WTC11 (cell line): ENCODE data around the gene PRR15L. TPM values are rescaled to one million over a fixed set of nuclear protein-coding genes. Genes with fewer than 3 reads are reported as not detected.

ENCODE experiments used
- ATAC-seq: fragments of 200-7000 bp; cut with Tn5 transposase; 2 replicates; pipeline ENCODE4 v1.10.0; 2021; ENCODE audit warnings: mild to moderate bottlenecking, moderate library complexity
- CTCF ChIA-PET: fragments of 300-600 bp; sonication (Branson Sonifier 250); formaldehyde crosslinking; loops from one replicate; lab custom pipeline; 2021; ENCODE audit warnings: antibody characterized with exemption; lab: Charles Lee
- POLR2A ChIA-PET: fragments of 350-600 bp; sonication (Branson Sonifier 250); formaldehyde crosslinking; loops from one replicate; lab custom pipeline; 2021; ENCODE audit warnings: antibody characterized with exemption; lab: Charles Lee
- DNase-seq: peaks from one replicate; pipeline ENCODE4 v3.0.0; 2021; ENCODE audit warnings: low spot score
- H3K27ac Mint-ChIP-seq: 2 replicates; pipeline ENCODE4 v1.8.0; 2021; ENCODE audit warnings: mixed read lengths
- H3K27me3 Mint-ChIP-seq: 2 replicates; pipeline ENCODE4 v1.8.0; 2021; ENCODE audit warnings: low read depth, mild to moderate bottlenecking, moderate library complexity, mixed read lengths
- H3K36me3 Mint-ChIP-seq: 2 replicates; pipeline ENCODE4 v1.8.0; 2021; ENCODE audit warnings: mixed read lengths
- H3K4me1 Mint-ChIP-seq: 2 replicates; pipeline ENCODE4 v1.8.0; 2022; ENCODE audit warnings: mixed read lengths
- H3K4me3 Mint-ChIP-seq: 2 replicates; pipeline ENCODE4 v1.8.0; 2021; ENCODE audit warnings: mild to moderate bottlenecking, moderate library complexity, mixed read lengths
- H3K9me3 Mint-ChIP-seq: 2 replicates; pipeline ENCODE4 v1.8.0; 2021; ENCODE audit warnings: mixed read lengths
- CREM ChIP-seq: sonication (generic); formaldehyde crosslinking; IDR thresholded peaks from 2 replicates; pipeline ENCODE4 v1.8.1; 2022; ENCODE audit warnings: mild to moderate bottlenecking, missing genetic modification reagents, moderate library complexity
- E2F1 ChIP-seq: sonication (generic); formaldehyde crosslinking; IDR thresholded peaks from 2 replicates; pipeline ENCODE4 v1.8.0; 2022; ENCODE audit warnings: mild to moderate bottlenecking, missing genetic modification reagents
- EMX1 ChIP-seq: fragments of 250-450 bp; sonication (Bioruptor Pico); IDR thresholded peaks from 2 replicates; pipeline ENCODE4 v1.8.0; 2021; ENCODE audit warnings: mild to moderate bottlenecking
- ETV6 ChIP-seq: sonication (generic); formaldehyde crosslinking; IDR thresholded peaks from 2 replicates; pipeline ENCODE4 v1.8.1; 2022; ENCODE audit warnings: mild to moderate bottlenecking, missing genetic modification reagents
- HMGA2 ChIP-seq: fragments of 250-450 bp; sonication (Bioruptor Pico); IDR thresholded peaks from 2 replicates; pipeline ENCODE4 v1.4.0; 2021; ENCODE audit warnings: mild to moderate bottlenecking, moderate library complexity
- IRF1 ChIP-seq: sonication (generic); formaldehyde crosslinking; IDR thresholded peaks from 2 replicates; pipeline ENCODE4 v1.8.0; 2023; ENCODE audit warnings: missing genetic modification reagents
- IRF2 ChIP-seq: sonication (generic); formaldehyde crosslinking; IDR thresholded peaks from 2 replicates; pipeline ENCODE4 v1.8.0; 2022; ENCODE audit warnings: low read depth, missing genetic modification reagents, borderline replicate concordance
- JAZF1 ChIP-seq: fragments of 250-450 bp; sonication (Bioruptor Pico); IDR thresholded peaks from 2 replicates; pipeline ENCODE4 v1.9.0; 2021; ENCODE audit warnings: moderate library complexity, mild to moderate bottlenecking, inconsistent platforms
- JUN ChIP-seq: sonication (generic); formaldehyde crosslinking; IDR thresholded peaks from 2 replicates; pipeline ENCODE4 v1.8.0; 2023; ENCODE audit warnings: mild to moderate bottlenecking, missing genetic modification reagents
- MLX ChIP-seq: sonication (generic); formaldehyde crosslinking; IDR thresholded peaks from 2 replicates; pipeline ENCODE4 v1.8.1; 2023; ENCODE audit warnings: mild to moderate bottlenecking, missing genetic modification reagents, moderate library complexity
- NFATC4 ChIP-seq: fragments of 250-450 bp; sonication (Bioruptor Pico); IDR thresholded peaks from 2 replicates; pipeline ENCODE4 v1.9.0; 2021; ENCODE audit warnings: mild to moderate bottlenecking
- NFYB ChIP-seq: sonication (generic); formaldehyde crosslinking; conservative IDR thresholded peaks from 2 replicates; pipeline ENCODE4 v1.8.0; 2022; ENCODE audit warnings: low read depth, missing genetic modification reagents
- RORB ChIP-seq: fragments of 250-450 bp; sonication (Bioruptor Pico); IDR thresholded peaks from 2 replicates; pipeline ENCODE4 v1.9.0; 2021; ENCODE audit warnings: mild to moderate bottlenecking
- SMAD4 ChIP-seq: sonication (generic); formaldehyde crosslinking; IDR thresholded peaks from 2 replicates; pipeline ENCODE4 v1.8.0; 2022; ENCODE audit warnings: mild to moderate bottlenecking, missing genetic modification reagents
- SP1 ChIP-seq: sonication (generic); formaldehyde crosslinking; conservative IDR thresholded peaks from 2 replicates; pipeline ENCODE4 v1.8.1; 2022; ENCODE audit warnings: missing genetic modification reagents
- TP53 ChIP-seq: sonication (generic); formaldehyde crosslinking; IDR thresholded peaks from 2 replicates; pipeline ENCODE4 v1.8.1; 2023; ENCODE audit warnings: mild to moderate bottlenecking, missing genetic modification reagents
- USF2 ChIP-seq: sonication (generic); formaldehyde crosslinking; IDR thresholded peaks from 2 replicates; pipeline ENCODE4 v1.8.1; 2023; ENCODE audit warnings: mild to moderate bottlenecking, missing genetic modification reagents, moderate library complexity
- ZBTB21 ChIP-seq: sonication (generic); formaldehyde crosslinking; IDR thresholded peaks from 2 replicates; pipeline ENCODE4 v1.8.1; 2023; ENCODE audit warnings: mild to moderate bottlenecking, missing genetic modification reagents, borderline replicate concordance
- ZNF219 ChIP-seq: sonication (generic); formaldehyde crosslinking; IDR thresholded peaks from 2 replicates; pipeline ENCODE4 v1.8.0; 2023; ENCODE audit warnings: missing genetic modification reagents, mild to moderate bottlenecking, borderline replicate concordance
- ZNF281 ChIP-seq: sonication (generic); formaldehyde crosslinking; IDR thresholded peaks from 2 replicates; pipeline ENCODE4 v1.8.0; 2023; ENCODE audit warnings: mild to moderate bottlenecking, missing genetic modification reagents
- ZNF317 ChIP-seq: sonication (generic); formaldehyde crosslinking; IDR thresholded peaks from 2 replicates; pipeline ENCODE4 v1.8.1; 2023; ENCODE audit warnings: low read depth, mild to moderate bottlenecking, moderate library complexity, missing genetic modification reagents, borderline replicate concordance
- ZNF396 ChIP-seq: fragments of 250-450 bp; sonication (Bioruptor Pico); IDR thresholded peaks from 2 replicates; pipeline ENCODE4 v1.8.0; 2021; ENCODE audit warnings: mild to moderate bottlenecking, moderate library complexity, borderline replicate concordance
- ZNF512 ChIP-seq: sonication (generic); formaldehyde crosslinking; IDR thresholded peaks from 2 replicates; pipeline ENCODE4 v1.8.1; 2022; ENCODE audit warnings: missing genetic modification reagents, borderline replicate concordance
- ZNF532 ChIP-seq: fragments of 250-450 bp; sonication (Bioruptor Pico); IDR thresholded peaks from 2 replicates; pipeline ENCODE4 v1.9.0; 2021; ENCODE audit warnings: mild to moderate bottlenecking, borderline replicate concordance
- total RNA-seq: library from RNA; stranded (reverse); gene quantifications from 3 replicates; pipeline ENCODE4 v1.2.3, GENCODE V29; 2021

Gene PRR15L
- total RNA-seq, 1 experiment from 2014 or later, result 0.59 TPM

GRCh38 chr17:47941246-47942095 is 16.2 kb downstream of the PRR15L start, which contains the start of gene PNPO (continued):
- TF ChIP-seq IRF1 (CRISPR knock-in tag) (no peak), SMAD4 (CRISPR knock-in tag) (no peak), CREM (CRISPR knock-in tag) (0 out of 2 replicates have a peak, but pooled peaks have one; percentile 60), NFYB (CRISPR knock-in tag) (peak; percentile 92), E2F1 (CRISPR knock-in tag) (0 out of 2 replicates have a peak, but pooled peaks have one; percentile 43), ETV6 (CRISPR knock-in tag) (peak; percentile 64; the same call in 1 of the 2 replicates), USF2 (CRISPR knock-in tag) (peak; percentile 89), SP1 (peak; percentile 36; the same call in 1 of the 2 replicates), ZNF317 (peak; percentile 34; the same call in 1 of the 2 replicates)

- CTCF ChIA-PET, result interaction anchor here (0.6 to 1.5 kb wide), 2 partner anchors 9 to 93 kb away, joined by 3 to 7 read pairs; no protein-coding TSS in a partner anchor
Observed at GRCh38 chr17:47937941-47938340, 19.7 kb downstream of the PRR15L start.

More at GRCh38 chr17:47937941-47938340, 19.7 kb downstream of the PRR15L start:
- POLR2A ChIA-PET, result no interaction called here
- peaks cover 5% of the 10 kb centered on the region for H3K9me3 Mint-ChIP-seq
- peaks cover 14% of the 10 kb centered on the region for H3K4me1 Mint-ChIP-seq
- H3K36me3 Mint-ChIP-seq, result peaks cover 4% of the 10 kb centered on the region; the same call in 1 of the 2 replicates
- H3K27ac Mint-ChIP-seq, result no peak overlapping the region
- ATAC-seq (no peak), DNase-seq (no peak)
- H3K27me3 Mint-ChIP-seq, result peaks cover 30% of the 10 kb centered on the region
- H3K4me3 Mint-ChIP-seq, result no peak overlapping the region
- TF ChIP-seq ZNF219 (CRISPR knock-in tag) (no peak), EMX1 (no peak), ZNF512 (CRISPR knock-in tag) (no peak), ZNF396 (CRISPR knock-in tag) (no peak), NFYB (CRISPR knock-in tag) (no peak), HMGA2 (CRISPR knock-in tag) (no peak), ZNF281 (CRISPR knock-in tag) (no peak), ZBTB21 (CRISPR knock-in tag) (no peak), TP53 (CRISPR knock-in tag) (no peak), NFATC4 (CRISPR knock-in tag) (no peak), SMAD4 (CRISPR knock-in tag) (no peak), ZNF532 (CRISPR knock-in tag) (no peak), MLX (CRISPR knock-in tag) (no peak), JAZF1 (no peak), IRF2 (CRISPR knock-in tag) (no peak), JUN (CRISPR knock-in tag) (no peak), RORB (CRISPR knock-in tag) (no peak)
